Panc1 (cell line): ENCODE measurements around the gene TBPL2. TPM values are rescaled to one million over a fixed set of nuclear protein-coding genes. Genes with fewer than 3 reads are reported as not detected.

ENCODE experiments used
- ATAC-seq: fragments of 200-7000 bp; cut with Tn5 transposase; 2 replicates; pipeline ENCODE4 v1.9.1; 2020; ENCODE audit warnings: mild to moderate bottlenecking, moderate library complexity
- BruUV-seq: library from RNA; stranded (reverse); fragments of 400-500 nt; replicated peaks from 2 replicates; lab custom pipeline; 2021; lab: Mats Ljungman, UMichigan
- CTCF ChIA-PET: fragments of 300-600 bp; sonication (Branson Sonifier 250); formaldehyde crosslinking; loops from one replicate; lab custom pipeline; 2022; ENCODE audit warnings: antibody characterized with exemption; lab: Charles Lee
- POLR2A ChIA-PET: fragments of 300-600 bp; sonication (Branson Sonifier 250); formaldehyde crosslinking; loops from one replicate; lab custom pipeline; 2022; ENCODE audit warnings: antibody characterized with exemption; lab: Charles Lee
- DNase-seq: peaks from one replicate; pipeline ENCODE4 v3.0.0-alpha.2; 2010; ENCODE audit warnings: low read depth, low spot score
- H3K27ac ChIP-seq: 2 replicates; pipeline ENCODE4 v1.5.1; 2011; ENCODE audit warnings: mild to moderate bottlenecking, low read length, inconsistent platforms
- H3K27me3 ChIP-seq: fragments of 200-500 bp; sonication (Bioruptor generic); 2 replicates; pipeline ENCODE4 v1.6.0; 2014; ENCODE audit warnings: low read length, inconsistent platforms; ENCODE audit not compliant: control insufficient read depth, insufficient read depth
- H3K36me3 ChIP-seq: fragments of 200-500 bp; sonication (Bioruptor generic); 2 replicates; pipeline ENCODE4 v1.5.1; 2014; ENCODE audit warnings: inconsistent platforms, mild to moderate bottlenecking, low read length, moderate library complexity; ENCODE audit not compliant: control insufficient read depth, insufficient read depth
- H3K4me1 ChIP-seq: 2 replicates; pipeline ENCODE4 v1.5.1; 2011; ENCODE audit warnings: inconsistent platforms, mild to moderate bottlenecking, low read length, moderate library complexity; ENCODE audit not compliant: control insufficient read depth, insufficient read depth
- H3K4me3 ChIP-seq, 2 experiments: 2 replicates each; pipeline ENCODE4 v1.5.1; 2011 to 2012; ENCODE audit warnings: low read depth in 2 of 2, low read length in 2 of 2, mild to moderate bottlenecking in 2 of 2, inconsistent platforms in 1 of 2, moderate library complexity in 1 of 2
- H3K9me3 ChIP-seq: fragments of 200-500 bp; sonication (Bioruptor generic); 2 replicates; pipeline ENCODE4 v1.5.1; 2014; ENCODE audit warnings: low read depth, mild to moderate bottlenecking, inconsistent platforms, low read length, moderate library complexity; ENCODE audit not compliant: control insufficient read depth, insufficient read depth
- CTCF ChIP-seq: fragments of 450-650 bp; IDR thresholded peaks from 2 replicates; pipeline ENCODE4 v1.5.1; 2017; ENCODE audit warnings: mild to moderate bottlenecking
- POLR2AphosphoS5 ChIP-seq: IDR thresholded peaks from 2 replicates; pipeline ENCODE4 v1.6.1; 2012; ENCODE audit warnings: mild to moderate bottlenecking, low read depth, low read length, moderate library complexity
- SIN3A ChIP-seq: IDR thresholded peaks from 2 replicates; pipeline ENCODE4 v1.6.1; 2012; ENCODE audit warnings: low read depth, mild to moderate bottlenecking, low read length, moderate library complexity, borderline replicate concordance; ENCODE audit not compliant: insufficient read depth
- TCF7L2 ChIP-seq: IDR thresholded peaks from 2 replicates; pipeline ENCODE4 v1.6.1; 2011; ENCODE audit warnings: mild to moderate bottlenecking, low read depth, low read length, inconsistent platforms
- in situ Hi-C: cut with HindIII; loops from 2 replicates; pipeline ENCODE4 v1.10.0; 2016; ENCODE audit warnings: low sequenced_read_pairs, low pct_unique_long_range_greater_than_20kb
- intact Hi-C: fragments of 100-400 bp; cut with micrococcal nuclease; formaldehyde crosslinking; loops from one replicate; pipeline ENCODE4 v1.10.0; 2022; ENCODE audit not compliant: unreplicated experiment
- total RNA-seq: library from RNA; stranded (reverse); gene quantifications from one replicate; pipeline ENCODE4 v1.2.1, GENCODE V29; 2021; ENCODE audit not compliant: unreplicated experiment
- TF ChIP-seq, protein P1 (sequence below), 2 experiments: IDR thresholded peaks; 2 replicates each; pipeline ENCODE4 v1.6.1; 2011 to 2012; ENCODE audit warnings: low read depth in 2 of 2, control low read depth in 1 of 2, low read length in 1 of 2, mild to moderate bottlenecking in 1 of 2, moderate library complexity in 1 of 2; ENCODE audit not compliant: insufficient read depth in 1 of 2

TBPL2 gene
- total RNA-seq, 1 experiment from 2014 or later: not detected

- CTCF ChIA-PET: no interaction called here
- no peak for ATAC-seq
- POLR2A ChIA-PET: no interaction called here
Observed at GRCh38 chr14:55401751-55402150, 38.7 kb downstream of the TBPL2 start.

GRCh38 chr14:55399852-55400251 is 40.6 kb downstream of the TBPL2 start:
- Histone ChIP-seq H3K27ac (no peak overlapping the region), H3K9me3 (no peaks in the 10 kb centered on the region), H3K36me3 (no peaks in the 10 kb centered on the region), H3K27me3 (no peaks in the 10 kb centered on the region), H3K4me3 (no peak overlapping the region), H3K4me1 (0 out of 2 replicates have a peak, but pooled peaks cover 2% of the 10 kb centered on the region)
- ChIA-PET CTCF (no interaction called here), POLR2A (no interaction called here)
- intact Hi-C loops (no loop called here), in situ Hi-C loops (no loop called here)
- TF ChIP-seq TCF7L2: no peak
- TF ChIP-seq, protein P1, sequence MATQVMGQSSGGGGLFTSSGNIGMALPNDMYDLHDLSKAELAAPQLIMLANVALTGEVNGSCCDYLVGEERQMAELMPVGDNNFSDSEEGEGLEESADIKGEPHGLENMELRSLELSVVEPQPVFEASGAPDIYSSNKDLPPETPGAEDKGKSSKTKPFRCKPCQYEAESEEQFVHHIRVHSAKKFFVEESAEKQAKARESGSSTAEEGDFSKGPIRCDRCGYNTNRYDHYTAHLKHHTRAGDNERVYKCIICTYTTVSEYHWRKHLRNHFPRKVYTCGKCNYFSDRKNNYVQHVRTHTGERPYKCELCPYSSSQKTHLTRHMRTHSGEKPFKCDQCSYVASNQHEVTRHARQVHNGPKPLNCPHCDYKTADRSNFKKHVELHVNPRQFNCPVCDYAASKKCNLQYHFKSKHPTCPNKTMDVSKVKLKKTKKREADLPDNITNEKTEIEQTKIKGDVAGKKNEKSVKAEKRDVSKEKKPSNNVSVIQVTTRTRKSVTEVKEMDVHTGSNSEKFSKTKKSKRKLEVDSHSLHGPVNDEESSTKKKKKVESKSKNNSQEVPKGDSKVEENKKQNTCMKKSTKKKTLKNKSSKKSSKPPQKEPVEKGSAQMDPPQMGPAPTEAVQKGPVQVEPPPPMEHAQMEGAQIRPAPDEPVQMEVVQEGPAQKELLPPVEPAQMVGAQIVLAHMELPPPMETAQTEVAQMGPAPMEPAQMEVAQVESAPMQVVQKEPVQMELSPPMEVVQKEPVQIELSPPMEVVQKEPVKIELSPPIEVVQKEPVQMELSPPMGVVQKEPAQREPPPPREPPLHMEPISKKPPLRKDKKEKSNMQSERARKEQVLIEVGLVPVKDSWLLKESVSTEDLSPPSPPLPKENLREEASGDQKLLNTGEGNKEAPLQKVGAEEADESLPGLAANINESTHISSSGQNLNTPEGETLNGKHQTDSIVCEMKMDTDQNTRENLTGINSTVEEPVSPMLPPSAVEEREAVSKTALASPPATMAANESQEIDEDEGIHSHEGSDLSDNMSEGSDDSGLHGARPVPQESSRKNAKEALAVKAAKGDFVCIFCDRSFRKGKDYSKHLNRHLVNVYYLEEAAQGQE (IDR thresholded peaks at IDR 0.05; ENCODE audit: insufficient read depth in 1 of 2, low read depth in 2 of 2, low read length in 1 of 2): no peak
- TF ChIP-seq SIN3A: no peak
- no peak for TF ChIP-seq POLR2AphosphoS5
- TF ChIP-seq CTCF: no peak
- no peak for ATAC-seq
- DNase-seq: no peak
- no TSS peak for BruUV-seq

More at GRCh38 chr14:55401751-55402150, 38.7 kb downstream of the TBPL2 start:
- Histone ChIP-seq H3K4me1 (0 out of 2 replicates have a peak, but pooled peaks cover 2% of the 10 kb centered on the region), H3K36me3 (no peaks in the 10 kb centered on the region), H3K9me3 (no peaks in the 10 kb centered on the region), H3K27me3 (no peaks in the 10 kb centered on the region), H3K27ac (no peak overlapping the region), H3K4me3 (no peak overlapping the region)
- in situ Hi-C loops: no loop called here
- no TSS peak for BruUV-seq
- TF ChIP-seq, protein P1 (IDR thresholded peaks at IDR 0.05; ENCODE audit: insufficient read depth in 1 of 2, low read depth in 2 of 2, low read length in 1 of 2): no peak
- no peak for TF ChIP-seq SIN3A
- no peak for TF ChIP-seq CTCF
- no peak for DNase-seq
- intact Hi-C loops: no loop called here
